Activated CD4-positive, alpha-beta memory T cell treated with anti-CD3 and anti-CD28 coated beads, Interleukin-2, amount 10 ng/mL, durations not matched to agents 7 days and 5 days (primary cell): ENCODE data around the gene RPS6KA4. TPM values are rescaled to one million over a fixed set of nuclear protein-coding genes. Genes with fewer than 3 reads are reported as not detected.
"Not testable (repeated sequence)": the region's sequence is repeated elsewhere in the genome, so short reads cannot be mapped to it uniquely, and the experiment has no call there.

ENCODE experiments used
- CTCF ChIA-PET: fragments of 350-600 bp; sonication (Branson Sonifier 250); formaldehyde crosslinking; loops from one replicate; lab custom pipeline; 2021; ENCODE audit warnings: antibody characterized with exemption, inconsistent platforms; lab: Charles Lee
- POLR2A ChIA-PET: fragments of 350-600 bp; sonication (Branson Sonifier 250); formaldehyde crosslinking; loops from one replicate; lab custom pipeline; 2021; ENCODE audit warnings: antibody characterized with exemption; lab: Charles Lee
- DNase-seq: peaks from one replicate; pipeline ENCODE4 v3.0.0-alpha.2; 2020
- H3K27ac Mint-ChIP-seq: one replicate; pipeline ENCODE4 v1.8.0; 2021; ENCODE audit warnings: mild to moderate bottlenecking, mixed read lengths
- H3K27me3 Mint-ChIP-seq: one replicate; pipeline ENCODE4 v1.8.0; 2021; ENCODE audit warnings: mixed read lengths
- H3K36me3 Mint-ChIP-seq: one replicate; pipeline ENCODE4 v1.8.0; 2021; ENCODE audit warnings: low read depth, mixed read lengths
- H3K4me1 Mint-ChIP-seq: one replicate; pipeline ENCODE4 v1.8.0; 2021; ENCODE audit warnings: mixed read lengths
- H3K4me3 Mint-ChIP-seq: one replicate; pipeline ENCODE4 v1.8.0; 2021; ENCODE audit warnings: mild to moderate bottlenecking, mixed read lengths
- H3K9me3 Mint-ChIP-seq: one replicate; pipeline ENCODE4 v1.8.0; 2021; ENCODE audit warnings: mixed read lengths
- total RNA-seq, 2 experiments: library from RNA; stranded (reverse); gene quantifications; one replicate each; pipeline ENCODE4 v1.2.3, GENCODE V29; 2021

The RPS6KA4 gene
- total RNA-seq: 10 to 100 TPM; 40.2 to 43.5 TPM

GRCh38 chr11:64358907-64359711 lies at the start of gene RPS6KA4:
Gene RPS6KA4 (plus strand): TSS chr11:64359162. CDS start chr11:64359236, 74 bp downstream.
- ChIA-PET CTCF (interaction anchor here (0.7 to 4.1 kb wide), 12 partner anchors 11 to 330 kb away, joined by 3 to 28 read pairs (median 4); partner anchors contain the start of genes PRDX5 and TRMT112), POLR2A (interaction anchor here (1.0 to 5.1 kb wide), 10 partner anchors 10 to 420 kb away, joined by 3 to 29 read pairs (median 4); partner anchors contain the start of genes CCDC88B, FERMT3, PRDX5 and SF1)
- Mint-ChIP-seq H3K4me3 (peak within 1 kb of the TSS; percentile 92), H3K9me3 (no peaks in the 10 kb centered on the region), H3K27ac (peak within 1 kb of the TSS; percentile 89), H3K36me3 (peaks cover 37% of the 10 kb centered on the region), H3K4me1 (peaks cover 40% of the 10 kb centered on the region), H3K27me3 (no peaks in the 10 kb centered on the region)
- peak; percentile 65 for DNase-seq

DNA sequence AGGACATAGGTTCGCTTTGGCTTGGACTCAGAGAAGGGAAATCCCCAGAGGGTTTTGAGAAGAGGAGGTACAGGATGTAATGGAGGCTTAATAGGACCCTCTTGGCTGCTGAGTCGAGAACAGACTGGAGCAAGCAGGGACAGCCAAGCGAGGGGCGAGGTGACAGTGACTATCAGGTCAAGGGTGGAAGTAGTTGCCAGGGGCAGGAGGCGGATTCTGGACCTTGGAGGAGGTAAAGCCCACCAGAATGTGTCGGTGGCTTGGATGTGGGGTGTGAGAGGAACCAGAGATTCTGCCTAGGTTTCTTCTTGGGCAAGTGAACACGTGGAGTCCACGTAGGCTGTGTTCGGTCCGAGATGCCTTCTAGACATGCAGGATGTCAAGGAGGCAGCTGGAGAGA lies 46.0 kb upstream of the RPS6KA4 start:
- H3K36me3 Mint-ChIP-seq: peaks cover 41% of the 10 kb centered on the region
- H3K27ac Mint-ChIP-seq: peak overlapping the region; percentile 57
- ChIA-PET CTCF (interaction anchor here (0.6 to 2.4 kb wide), 2 partner anchors 16 to 19 kb away, joined by 3 to 7 read pairs; no protein-coding TSS in a partner anchor), POLR2A (interaction anchor here (1.3 kb wide), 1 partner anchor 19 kb away, joined by 4 read pairs; no protein-coding TSS in a partner anchor)
- H3K9me3 Mint-ChIP-seq: no peaks in the 10 kb centered on the region
- H3K27me3 Mint-ChIP-seq: no peaks in the 10 kb centered on the region
- peaks cover 44% of the 10 kb centered on the region for H3K4me1 Mint-ChIP-seq
- DNase-seq: no peak
- H3K4me3 Mint-ChIP-seq: no peak overlapping the region

- Mint-ChIP-seq H3K9me3 (no peaks in the 10 kb centered on the region), H3K36me3 (peaks cover 44% of the 10 kb centered on the region), H3K4me3 (no peak overlapping the region), H3K4me1 (peaks cover 47% of the 10 kb centered on the region), H3K27ac (peak overlapping the region; percentile 57), H3K27me3 (no peaks in the 10 kb centered on the region)
- no peak for DNase-seq
- POLR2A ChIA-PET: interaction anchor here (1.5 kb wide), 1 partner anchor 107 kb away, joined by 5 read pairs; the partner anchor contains the start of gene FERMT3
- CTCF ChIA-PET: interaction anchor here (1.3 to 2.4 kb wide), 2 partner anchors 9 to 18 kb away, joined by 5 to 7 read pairs; partner anchors contain the start of gene ESRRA
Observed at GRCh38 chr11:64313491-64314145, 45.3 kb upstream of the RPS6KA4 start.

DNA sequence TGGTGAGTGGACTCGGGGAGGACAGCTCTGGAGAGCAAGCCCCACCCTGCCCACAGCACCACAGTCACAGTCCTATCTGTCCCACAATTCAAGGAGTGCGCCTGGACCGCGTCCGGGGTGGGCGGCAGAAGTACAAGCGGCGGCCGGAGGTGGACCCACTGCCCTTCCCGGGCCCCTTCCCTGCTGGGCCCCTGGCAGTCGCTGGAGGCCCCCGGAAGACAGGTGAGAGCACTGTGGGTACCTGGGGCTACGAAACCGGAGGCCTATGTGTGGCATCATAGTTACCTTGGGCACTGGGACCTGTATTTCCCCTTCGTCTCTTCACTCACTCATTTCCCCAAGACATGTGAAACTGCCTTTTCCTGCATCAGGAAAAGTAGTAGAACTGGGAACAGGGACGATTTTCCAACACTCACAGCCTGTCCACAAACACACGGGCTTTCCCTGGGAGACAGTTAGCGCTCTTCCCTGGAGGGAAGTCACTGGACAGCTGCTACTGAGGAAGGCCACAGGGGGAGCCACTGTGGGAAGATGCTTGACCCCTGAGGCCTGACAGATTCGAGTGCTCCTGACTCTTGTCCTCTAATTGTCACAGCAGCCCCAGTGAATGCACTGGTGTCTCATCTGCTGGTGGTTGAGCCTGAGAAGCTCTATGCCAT lies 44.7 kb upstream of the RPS6KA4 start:
- ChIA-PET CTCF (interaction anchor here (0.6 to 2.4 kb wide), 4 partner anchors 10 to 28 kb away, joined by 3 to 7 read pairs (median 6); partner anchors contain the start of gene ESRRA), POLR2A (interaction anchor here (1.5 kb wide), 1 partner anchor 108 kb away, joined by 5 read pairs; the partner anchor contains the start of gene FERMT3)
- no peak for DNase-seq
- no peaks in the 10 kb centered on the region for H3K9me3 Mint-ChIP-seq
- H3K27me3 Mint-ChIP-seq: no peaks in the 10 kb centered on the region
- peaks cover 52% of the 10 kb centered on the region for H3K4me1 Mint-ChIP-seq
- no peak overlapping the region for H3K4me3 Mint-ChIP-seq
- H3K36me3 Mint-ChIP-seq: peaks cover 47% of the 10 kb centered on the region
- H3K27ac Mint-ChIP-seq: no peak overlapping the region

GRCh38 chr11:64314805-64315561 lies 44.0 kb upstream of the RPS6KA4 start:
- no peak for DNase-seq
- no peaks in the 10 kb centered on the region for H3K27me3 Mint-ChIP-seq
- ChIA-PET POLR2A (interaction anchor here (1.5 to 3.9 kb wide), 2 partner anchors 44 to 108 kb away, joined by 5 to 29 read pairs; partner anchors contain the start of genes FERMT3 and RPS6KA4), CTCF (interaction anchor here (0.6 to 5.7 kb wide), 4 partner anchors 10 to 28 kb away, joined by 3 to 157 read pairs (median 6); partner anchors contain the start of gene ESRRA)
- peak overlapping the region; percentile 31 for H3K27ac Mint-ChIP-seq
- no peaks in the 10 kb centered on the region for H3K9me3 Mint-ChIP-seq
- no peak overlapping the region for H3K4me3 Mint-ChIP-seq
- H3K4me1 Mint-ChIP-seq: peaks cover 55% of the 10 kb centered on the region
- H3K36me3 Mint-ChIP-seq: peaks cover 45% of the 10 kb centered on the region

GRCh38 chr11:64315667-64316526 lies 43.1 kb upstream of the RPS6KA4 start:
- ChIA-PET POLR2A (interaction anchor here (2.1 to 5.0 kb wide), 7 partner anchors 10 to 129 kb away, joined by 13 to 104 read pairs (median 35); partner anchors contain the start of genes CCDC88B, ESRRA, FERMT3 and RPS6KA4), CTCF (interaction anchor here (2.2 to 5.7 kb wide), 5 partner anchors 13 to 111 kb away, joined by 9 to 157 read pairs (median 68); partner anchors contain the start of genes CCDC88B and ESRRA)
- not testable (repeated sequence) for H3K9me3 Mint-ChIP-seq, DNase-seq, H3K27me3 Mint-ChIP-seq
- Mint-ChIP-seq H3K4me3 (peak overlapping the region; percentile 91), H3K36me3 (peaks cover 49% of the 10 kb centered on the region), H3K27ac (peak overlapping the region; percentile 96), H3K4me1 (peaks cover 60% of the 10 kb centered on the region)

DNA sequence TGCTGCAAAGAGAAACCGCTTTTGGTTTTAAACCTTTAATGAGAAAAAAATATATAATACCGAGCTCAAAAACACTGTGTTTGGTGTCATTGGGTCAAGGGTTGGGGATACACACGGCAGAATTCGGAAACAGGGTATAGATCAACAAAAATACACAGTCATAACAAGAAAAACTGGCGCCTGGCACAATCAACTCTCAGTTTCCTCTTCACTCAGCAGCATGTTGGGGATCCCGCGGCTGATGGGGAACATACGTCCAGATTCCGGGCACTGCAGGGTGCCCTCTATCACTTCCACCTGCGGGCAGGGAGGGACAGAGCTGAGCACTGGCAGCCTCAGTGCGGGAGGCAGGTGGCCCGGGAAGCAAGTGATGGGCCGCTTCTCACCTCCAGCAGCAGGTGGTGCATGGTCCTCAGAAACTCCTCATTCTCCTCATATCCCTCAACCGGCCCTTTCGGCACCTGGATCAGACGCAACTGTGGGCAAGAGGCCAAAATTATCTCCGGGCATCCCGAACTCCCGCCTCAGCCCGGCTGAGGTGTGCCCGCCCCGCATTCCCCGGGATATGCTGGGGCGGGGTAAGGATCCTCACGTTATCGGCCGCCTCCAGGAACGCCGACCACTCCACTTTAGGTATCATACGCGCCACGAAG lies 42.2 kb upstream of the RPS6KA4 start:
- peak; percentile 56 for DNase-seq
- H3K27me3 Mint-ChIP-seq: no peaks in the 10 kb centered on the region
- POLR2A ChIA-PET: interaction anchor here (0.7 to 5.0 kb wide), 30 partner anchors 11 to 724 kb away, joined by 3 to 104 read pairs (median 5); partner anchors contain the start of genes BAD, CCDC88B, DNAJC4 and ESRRA
- H3K27ac Mint-ChIP-seq: peak overlapping the region; percentile 96
- peaks cover 61% of the 10 kb centered on the region for H3K4me1 Mint-ChIP-seq
- H3K4me3 Mint-ChIP-seq: peak overlapping the region; percentile 91
- CTCF ChIA-PET: interaction anchor here (0.9 to 5.7 kb wide), 19 partner anchors 10 to 448 kb away, joined by 3 to 157 read pairs (median 6); partner anchors contain the start of genes BAD, CCDC88B, ESRRA and FERMT3
- no peaks in the 10 kb centered on the region for H3K9me3 Mint-ChIP-seq
- peaks cover 56% of the 10 kb centered on the region for H3K36me3 Mint-ChIP-seq

DNA sequence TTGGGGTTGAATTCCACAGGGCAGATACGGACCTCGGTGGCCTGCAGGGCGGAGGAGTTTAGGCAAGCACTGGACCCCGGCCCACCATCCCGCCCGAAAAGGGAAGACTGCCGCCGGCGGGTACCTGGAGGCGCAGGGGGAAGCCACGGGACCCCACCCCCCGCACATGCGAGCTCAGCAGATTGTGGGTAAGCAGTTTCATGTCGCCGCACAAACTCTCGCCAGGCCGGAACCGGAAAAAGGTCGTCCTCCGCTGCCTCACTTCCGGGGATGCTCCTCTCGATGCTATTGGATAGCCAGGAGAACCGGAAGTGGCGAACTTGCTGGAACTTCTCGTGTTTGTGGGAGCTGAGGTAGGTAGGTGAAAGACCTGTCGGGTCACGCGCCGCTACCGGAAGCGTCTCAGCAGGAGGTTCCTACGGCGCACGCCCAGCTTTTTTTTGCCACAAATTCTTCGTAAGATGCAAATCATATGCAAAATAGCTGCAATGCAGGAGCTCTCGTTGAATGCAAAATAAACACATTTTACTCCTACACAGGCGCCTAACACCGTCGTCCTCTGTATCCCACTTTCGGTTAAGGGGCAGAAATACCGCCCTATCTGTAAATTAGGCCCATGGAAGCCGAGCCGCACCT lies 41.5 kb upstream of the RPS6KA4 start, which contains the start of gene TRMT112:
TRMT112 (minus strand) TSS at position 235 of the 636 bp plus-strand sequence; CDS start at position 202, 33 bp downstream.
- ChIA-PET POLR2A (interaction anchor here (0.7 to 5.0 kb wide), 35 partner anchors 11 to 1650 kb away, joined by 3 to 104 read pairs (median 4); partner anchors contain the start of genes BAD, CCDC88B, DNAJC4 and ESRRA), CTCF (interaction anchor here (0.6 to 5.7 kb wide), 27 partner anchors 10 to 447 kb away, joined by 3 to 157 read pairs (median 6); partner anchors contain the start of genes BAD, CCDC88B, ESRRA and FERMT3)
- no peaks in the 10 kb centered on the region for H3K27me3 Mint-ChIP-seq
- peak within 1 kb of the TSS; percentile 91 for H3K4me3 Mint-ChIP-seq
- H3K4me1 Mint-ChIP-seq: peaks cover 60% of the 10 kb centered on the region
- peaks cover 54% of the 10 kb centered on the region for H3K36me3 Mint-ChIP-seq
- H3K9me3 Mint-ChIP-seq: no peaks in the 10 kb centered on the region
- H3K27ac Mint-ChIP-seq: peak within 1 kb of the TSS; percentile 96
- DNase-seq: peak; percentile 97

- DNase-seq: peak; percentile 96
- ChIA-PET POLR2A (interaction anchor here (0.9 to 5.0 kb wide), 32 partner anchors 12 to 1651 kb away, joined by 3 to 104 read pairs (median 5); partner anchors contain the start of genes BAD, CCDC88B, DNAJC4 and ESRRA), CTCF (interaction anchor here (0.6 to 5.7 kb wide), 26 partner anchors 9 to 446 kb away, joined by 3 to 157 read pairs (median 6); partner anchors contain the start of genes BAD, CCDC88B, ESRRA and FERMT3)
- Mint-ChIP-seq H3K36me3 (peaks cover 47% of the 10 kb centered on the region), H3K27me3 (no peaks in the 10 kb centered on the region), H3K27ac (peak within 1 kb of the TSS; percentile 96), H3K4me1 (peaks cover 52% of the 10 kb centered on the region), H3K9me3 (no peaks in the 10 kb centered on the region), H3K4me3 (peak within 1 kb of the TSS; percentile 91)
Observed at GRCh38 chr11:64317961-64318765, 40.8 kb upstream of the RPS6KA4 start, which contains the start of gene PRDX5. Gene PRDX5 (plus strand): TSS chr11:64318121. CDS start chr11:64318216, 95 bp downstream.
